Testis (tissue), 5 donors: Measurements from ENCODE around the gene VPS26B. TPM values are rescaled to one million over a fixed set of nuclear protein-coding genes. Genes with fewer than 3 reads are reported as not detected.
"Not testable (repeated sequence)": the region's sequence is repeated elsewhere in the genome, so short reads cannot be mapped to it uniquely, and the experiment has no call there.

Experiments
- DNase-seq: peaks from one replicate; pipeline ENCODE4 v3.0.0-alpha.2; 2019
- H3K27ac ChIP-seq, 2 donors: fragments of 200-600 bp; sonication (generic); one replicate each; pipeline ENCODE4 v1.5.1; 2019
- H3K27me3 ChIP-seq: fragments of 200-600 bp; sonication (generic); one replicate; pipeline ENCODE4 v1.5.1; 2019
- H3K36me3 ChIP-seq: fragments of 200-600 bp; sonication (generic); one replicate; pipeline ENCODE4 v1.5.1; 2017; ENCODE audit warnings: low read depth; ENCODE audit errors: missing control alignments
- H3K4me1 ChIP-seq: fragments of 200-600 bp; sonication (generic); one replicate; pipeline ENCODE4 v1.5.1; 2019
- H3K4me3 ChIP-seq, 2 donors: fragments of 200-600 bp; sonication (generic); one replicate each; pipeline ENCODE4 v1.5.1; 2017 to 2019
- H3K9me3 ChIP-seq: fragments of 200-600 bp; sonication (generic); one replicate; pipeline ENCODE4 v1.5.1; 2017
- CTCF ChIP-seq, 3 experiments: fragments of 450-650 bp in 2 of 3; fragments of 200-600 bp in 1 of 3; sonication (generic) in 1 of 3; IDR thresholded peaks; one replicate each; pipeline ENCODE4 v1.5.1; 2016 to 2019; ENCODE audit warnings: antibody characterized with exemption in 3 of 3, mild to moderate bottlenecking in 2 of 3, moderate library complexity in 1 of 3
- POLR2A ChIP-seq: fragments of 450-650 bp; IDR thresholded peaks from one replicate; pipeline ENCODE4 v1.6.1; 2017; ENCODE audit warnings: antibody characterized with exemption, mild to moderate bottlenecking, moderate library complexity
- WGBS, 2 donors: methylation state at CpG; one replicate each; pipeline ENCODE4 v1.1.5; 2018; 5-methylcytosine and 5-hydroxymethylcytosine counted together
- intact Hi-C: fragments of 100-400 bp; cut with DNase I; formaldehyde crosslinking; loops from one replicate; pipeline ENCODE4 v1.15.1; 2023; ENCODE audit warnings: low total_unique reads
- long read RNA-seq, 2 donors: transcript quantifications; one replicate each; lab custom pipeline, GENCODE V29; 2026
- polyA plus RNA-seq: library from polyadenylated mRNA; stranded (reverse); fragments of 350-450 nt; fragmentation: Illumina TruSeq; extraction: RNeasy Lipid Tissue Mini Kit (QIAGEN cat#74804); gene quantifications from one replicate; pipeline ENCODE4 v1.2.3, GENCODE V29; 2014; ENCODE audit warnings: low read depth, low replicate concordance; ENCODE audit not compliant: insufficient read depth
- total RNA-seq, 2 donors: library from RNA; depleted of rRNA; stranded (reverse); fragments of >200 nt; gene quantifications; one replicate each; pipeline ENCODE4 v1.2.3, GENCODE V29; 2016

Gene VPS26B
- 10 to 100 TPM; 74.0 to 84.1 TPM for total RNA-seq
- 54.2 TPM for polyA plus RNA-seq
- long read RNA-seq, donor 1, transcript VPS26B-201 (6 exons, 3,691 nt): major isoform, 23 of 42 reads
- long read RNA-seq, donor 1, transcript VPS26B-206 (2 exons, 2,073 nt): minor isoform, 10 of 42 reads
- long read RNA-seq, donor 1, partial matches to known transcripts: 6 of 42 reads
- long read RNA-seq, donor 1, other reads (novel, unspliced or antisense): 0 of 42 reads
- long read RNA-seq, donor 2, transcript VPS26B-201 (6 exons, 3,691 nt): major isoform, 13 of 24 reads
- long read RNA-seq, donor 2, partial matches to known transcripts: 7 of 24 reads
- long read RNA-seq, donor 2, other reads (novel, unspliced or antisense): 0 of 24 reads

GRCh38 chr11:134223836-134224709 is at the start of gene VPS26B, which contains the start of gene NCAPD3:
Gene VPS26B, plus strand, starts transcription at chr11:134224671. Its CDS starts 452 bp downstream, at chr11:134225123.
Gene NCAPD3, minus strand, starts transcription at chr11:134223967. Its CDS starts 41 bp downstream, at chr11:134223926.
- DNase-seq: peak; percentile 99
- TF ChIP-seq POLR2A (peak; percentile 93), CTCF (IDR thresholded peaks at IDR 0.05) (peak in 1 of 3 experiments; percentile 24)
- Histone ChIP-seq H3K4me3 (peak within 1 kb of the TSS; percentile 89 to 96), H3K27me3 (no peaks in the 10 kb centered on the region), H3K27ac (peak within 1 kb of the TSS; percentile 95 to 99), H3K9me3 (no peaks in the 10 kb centered on the region), H3K4me1 (peaks cover 24% of the 10 kb centered on the region), H3K36me3 (no peaks in the 10 kb centered on the region)
- 0 to 1% methylated on average over 19 to 61 of the region's 89 CpGs for WGBS, 2 donors
- intact Hi-C loops: no loop called here

GRCh38 chr11:134176284-134176683 is 48.2 kb upstream of the VPS26B start:
- intact Hi-C loops: no loop called here
- H3K9me3 ChIP-seq: no peaks in the 10 kb centered on the region
- TF ChIP-seq POLR2A (no peak), CTCF (IDR thresholded peaks at IDR 0.05) (no peak)
- 87 to 92% methylated on average over 13 of the region's 13 CpGs for WGBS, 2 donors
- no peak overlapping the region for H3K4me3 ChIP-seq
- H3K4me1 ChIP-seq: no peaks in the 10 kb centered on the region
- DNase-seq: no peak
- no peak overlapping the region for H3K27ac ChIP-seq
- no peaks in the 10 kb centered on the region for H3K27me3 ChIP-seq
- H3K36me3 ChIP-seq: no peaks in the 10 kb centered on the region

- 57 to 60% methylated on average over 5 of the region's 5 CpGs for WGBS, 2 donors
- no peaks in the 10 kb centered on the region for H3K36me3 ChIP-seq
- TF ChIP-seq CTCF (IDR thresholded peaks at IDR 0.05): no peak
- no peak for TF ChIP-seq POLR2A
- H3K4me1 ChIP-seq: peaks cover under 1% of the 10 kb centered on the region
- H3K27ac ChIP-seq: peak overlapping the region; percentile 50 to 63
- no peaks in the 10 kb centered on the region for H3K27me3 ChIP-seq
- intact Hi-C loops: no loop called here
- H3K4me3 ChIP-seq: no peak overlapping the region
- no peaks in the 10 kb centered on the region for H3K9me3 ChIP-seq
- peak; percentile 25 for DNase-seq
Measured at GRCh38 chr11:134178032-134178674, 46.3 kb upstream of the VPS26B start.

DNA sequence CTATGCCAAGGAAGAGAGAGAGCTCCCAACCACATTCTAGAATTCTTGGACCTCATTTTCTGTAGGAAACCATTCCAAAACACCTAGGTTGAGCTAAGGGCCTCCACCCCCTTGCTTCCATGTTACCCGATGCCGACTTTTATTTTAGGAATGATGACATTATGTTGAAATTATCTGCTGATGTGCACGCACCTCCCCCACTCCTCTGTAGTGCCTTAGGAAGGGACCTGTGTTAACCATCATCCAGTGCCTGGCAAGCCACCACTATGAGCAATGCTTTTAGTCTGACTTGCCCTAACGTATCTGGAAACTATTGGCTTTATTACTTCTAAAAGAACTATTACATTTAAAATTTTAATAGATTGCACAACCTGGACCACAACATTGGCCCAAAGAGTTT is 42.8 kb upstream of the VPS26B start:
- Histone ChIP-seq H3K27me3 (no peaks in the 10 kb centered on the region), H3K4me3 (no peak overlapping the region), H3K4me1 (peaks cover 3% of the 10 kb centered on the region), H3K27ac (no peak overlapping the region), H3K36me3 (no peaks in the 10 kb centered on the region), H3K9me3 (no peaks in the 10 kb centered on the region)
- DNase-seq: no peak
- WGBS, 2 donors: 84 to 87% methylated on average over 4 of the region's 4 CpGs
- intact Hi-C loops: no loop called here
- TF ChIP-seq POLR2A (no peak), CTCF (IDR thresholded peaks at IDR 0.05) (no peak)

DNA sequence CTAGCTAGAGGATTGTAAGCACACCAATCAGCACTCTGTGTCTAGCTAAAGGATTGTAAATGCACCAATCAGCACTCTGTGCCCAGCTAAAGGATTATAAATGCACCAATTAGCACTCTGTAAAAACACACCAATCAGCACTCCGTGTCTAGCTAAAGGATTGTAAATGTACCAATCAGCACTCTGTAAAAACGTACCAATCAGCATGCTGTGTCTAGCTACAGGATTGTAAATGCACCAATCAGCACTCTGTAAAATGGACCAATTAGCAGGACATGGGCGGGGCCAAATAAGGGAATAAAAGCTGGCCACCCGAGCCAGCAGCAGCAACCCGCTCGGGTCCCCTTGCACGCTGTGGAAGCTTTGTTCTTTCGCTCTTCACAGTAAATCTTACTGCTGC is 36.4 kb upstream of the VPS26B start:
- H3K4me3 ChIP-seq, H3K27me3 ChIP-seq, H3K4me1 ChIP-seq, H3K9me3 ChIP-seq, DNase-seq, H3K27ac ChIP-seq, H3K36me3 ChIP-seq, intact Hi-C loops: not testable (repeated sequence)
- 97 to 99% methylated on average over 8 of the region's 8 CpGs for WGBS, 2 donors
